Measurements from ENCODE around the gene LCE5A.

Gene LCE5A

GRCh38 chr1:152525080-152525641 lies 14.6 kb downstream of the LCE5A start:
- H4K20me1 ChIP-seq (ENCODE audit: insufficient read depth): no peaks in the 10 kb centered on the region
- no peak overlapping the region for H3K9ac ChIP-seq
- H3K4me1 ChIP-seq (ENCODE audit: low read depth, poor library complexity, severe bottlenecking): no peaks in the 10 kb centered on the region
- no peak for TF ChIP-seq CTCF (conservative IDR thresholded peaks at IDR 0.05; ENCODE audit: low read depth, low read length)
- H3K4me2 ChIP-seq: no peak overlapping the region
- no peak overlapping the region for H2AFZ ChIP-seq (ENCODE audit: low read depth)
- H3K27ac ChIP-seq: no peak overlapping the region
- no peaks in the 10 kb centered on the region for H3K27me3 ChIP-seq (ENCODE audit: insufficient read depth, low read depth)
- no peaks in the 10 kb centered on the region for H3K79me2 ChIP-seq (ENCODE audit: insufficient read depth, low read depth)
- H3K4me3 ChIP-seq (IDR thresholded peaks at IDR 0.05; ENCODE audit: insufficient read depth, low read depth, low read length): no peak overlapping the region
- H3K36me3 ChIP-seq (ENCODE audit: insufficient read depth): no peaks in the 10 kb centered on the region

GRCh38 chr1:152533327-152533938 lies 22.8 kb downstream of the LCE5A start:
- H3K27ac ChIP-seq: no peak overlapping the region
- no peaks in the 10 kb centered on the region for H3K4me1 ChIP-seq (ENCODE audit: low read depth, poor library complexity, severe bottlenecking)
- no peak overlapping the region for H3K4me3 ChIP-seq (IDR thresholded peaks at IDR 0.05; ENCODE audit: insufficient read depth, low read depth, low read length)
- H3K79me2 ChIP-seq (ENCODE audit: insufficient read depth, low read depth): no peaks in the 10 kb centered on the region
- no peak overlapping the region for H3K4me2 ChIP-seq
- H4K20me1 ChIP-seq (ENCODE audit: insufficient read depth): no peaks in the 10 kb centered on the region
- peak; percentile 100 for TF ChIP-seq CTCF (conservative IDR thresholded peaks at IDR 0.05; ENCODE audit: low read depth, low read length)
- H3K27me3 ChIP-seq (ENCODE audit: insufficient read depth, low read depth): no peaks in the 10 kb centered on the region
- no peaks in the 10 kb centered on the region for H3K36me3 ChIP-seq (ENCODE audit: insufficient read depth)
- no peak overlapping the region for H2AFZ ChIP-seq (ENCODE audit: low read depth)
- no peak overlapping the region for H3K9ac ChIP-seq

DNA sequence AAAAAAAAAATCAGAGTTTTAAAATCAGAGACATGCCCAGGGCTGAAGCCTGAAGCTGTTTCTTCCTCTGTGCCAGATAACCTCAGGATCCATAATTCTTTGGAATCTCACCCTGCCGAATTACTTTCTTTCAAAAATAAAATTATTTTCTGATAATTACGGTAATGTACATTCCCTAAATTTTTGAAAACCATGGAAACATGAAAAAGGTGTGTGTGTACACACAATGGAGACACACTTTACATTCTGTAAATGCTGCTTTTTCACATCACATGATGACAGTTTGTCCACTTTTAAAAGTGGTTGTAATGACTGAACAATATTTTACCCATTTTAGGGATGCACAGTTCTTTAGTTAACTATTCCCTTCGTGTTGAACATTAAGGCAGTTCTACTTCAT lies 25.2 kb downstream of the LCE5A start:
- H3K27ac ChIP-seq: no peak overlapping the region
- H3K4me3 ChIP-seq (IDR thresholded peaks at IDR 0.05; ENCODE audit: insufficient read depth, low read depth, low read length): no peak overlapping the region
- H2AFZ ChIP-seq (ENCODE audit: low read depth): no peak overlapping the region
- no peaks in the 10 kb centered on the region for H3K4me1 ChIP-seq (ENCODE audit: low read depth, poor library complexity, severe bottlenecking)
- TF ChIP-seq CTCF (conservative IDR thresholded peaks at IDR 0.05; ENCODE audit: low read depth, low read length): no peak
- no peak overlapping the region for H3K4me2 ChIP-seq
- H3K9ac ChIP-seq: no peak overlapping the region
- no peaks in the 10 kb centered on the region for H3K27me3 ChIP-seq (ENCODE audit: insufficient read depth, low read depth)
- no peaks in the 10 kb centered on the region for H3K79me2 ChIP-seq (ENCODE audit: insufficient read depth, low read depth)
- no peaks in the 10 kb centered on the region for H3K36me3 ChIP-seq (ENCODE audit: insufficient read depth)
- H4K20me1 ChIP-seq (ENCODE audit: insufficient read depth): no peaks in the 10 kb centered on the region

GRCh38 chr1:152537496-152537895 lies 26.9 kb downstream of the LCE5A start:
- no peaks in the 10 kb centered on the region for H3K4me1 ChIP-seq (ENCODE audit: low read depth, poor library complexity, severe bottlenecking)
- H3K79me2 ChIP-seq (ENCODE audit: insufficient read depth, low read depth): no peaks in the 10 kb centered on the region
- no peak overlapping the region for H3K4me3 ChIP-seq (IDR thresholded peaks at IDR 0.05; ENCODE audit: insufficient read depth, low read depth, low read length)
- no peak overlapping the region for H3K4me2 ChIP-seq
- H2AFZ ChIP-seq (ENCODE audit: low read depth): no peak overlapping the region
- no peak overlapping the region for H3K9ac ChIP-seq
- no peak overlapping the region for H3K27ac ChIP-seq
- no peak for TF ChIP-seq CTCF (conservative IDR thresholded peaks at IDR 0.05; ENCODE audit: low read depth, low read length)
- no peaks in the 10 kb centered on the region for H3K27me3 ChIP-seq (ENCODE audit: insufficient read depth, low read depth)
- no peaks in the 10 kb centered on the region for H4K20me1 ChIP-seq (ENCODE audit: insufficient read depth)
- no peaks in the 10 kb centered on the region for H3K36me3 ChIP-seq (ENCODE audit: insufficient read depth)

Measured in KMS-11 (cell line).